Activated naive CD4-positive, alpha-beta T cell treated with anti-CD3 and anti-CD28 coated beads for 36 hours (primary cell): ENCODE measurements around the gene ZNF195. TPM values are rescaled to one million over a fixed set of nuclear protein-coding genes. Genes with fewer than 3 reads are reported as not detected.

Experiments
- CTCF ChIA-PET: fragments of 350-600 bp; sonication (Branson Sonifier 250); formaldehyde crosslinking; loops from one replicate; lab custom pipeline; 2021; ENCODE audit warnings: antibody characterized with exemption; lab: Charles Lee
- DNase-seq: peaks from one replicate; pipeline ENCODE4 v3.0.0-alpha.2; 2020
- H3K27ac Mint-ChIP-seq: one replicate; pipeline ENCODE4 v1.8.0; 2021; ENCODE audit warnings: mild to moderate bottlenecking, mixed read lengths
- H3K27me3 Mint-ChIP-seq: one replicate; pipeline ENCODE4 v1.8.0; 2021; ENCODE audit warnings: low read depth, mixed read lengths
- H3K36me3 Mint-ChIP-seq: one replicate; pipeline ENCODE4 v1.8.0; 2021; ENCODE audit warnings: low read depth, mixed read lengths
- H3K4me1 Mint-ChIP-seq: one replicate; pipeline ENCODE4 v1.8.0; 2021; ENCODE audit warnings: low read depth, mixed read lengths
- H3K4me3 Mint-ChIP-seq: one replicate; pipeline ENCODE4 v1.8.0; 2021; ENCODE audit warnings: mild to moderate bottlenecking, moderate library complexity, mixed read lengths
- H3K9me3 Mint-ChIP-seq: one replicate; pipeline ENCODE4 v1.8.0; 2021; ENCODE audit warnings: mixed read lengths
- intact Hi-C: fragments of 100-400 bp; cut with micrococcal nuclease; formaldehyde crosslinking; loops from one replicate; pipeline ENCODE4 v1.15.1; 2023
- total RNA-seq, 2 experiments: library from RNA; stranded (reverse); gene quantifications; one replicate each; pipeline ENCODE4 v1.2.3, GENCODE V29; 2021

The ZNF195 gene
- total RNA-seq, 2 experiments from 2014 or later = 26.7 to 29.2 TPM

DNA sequence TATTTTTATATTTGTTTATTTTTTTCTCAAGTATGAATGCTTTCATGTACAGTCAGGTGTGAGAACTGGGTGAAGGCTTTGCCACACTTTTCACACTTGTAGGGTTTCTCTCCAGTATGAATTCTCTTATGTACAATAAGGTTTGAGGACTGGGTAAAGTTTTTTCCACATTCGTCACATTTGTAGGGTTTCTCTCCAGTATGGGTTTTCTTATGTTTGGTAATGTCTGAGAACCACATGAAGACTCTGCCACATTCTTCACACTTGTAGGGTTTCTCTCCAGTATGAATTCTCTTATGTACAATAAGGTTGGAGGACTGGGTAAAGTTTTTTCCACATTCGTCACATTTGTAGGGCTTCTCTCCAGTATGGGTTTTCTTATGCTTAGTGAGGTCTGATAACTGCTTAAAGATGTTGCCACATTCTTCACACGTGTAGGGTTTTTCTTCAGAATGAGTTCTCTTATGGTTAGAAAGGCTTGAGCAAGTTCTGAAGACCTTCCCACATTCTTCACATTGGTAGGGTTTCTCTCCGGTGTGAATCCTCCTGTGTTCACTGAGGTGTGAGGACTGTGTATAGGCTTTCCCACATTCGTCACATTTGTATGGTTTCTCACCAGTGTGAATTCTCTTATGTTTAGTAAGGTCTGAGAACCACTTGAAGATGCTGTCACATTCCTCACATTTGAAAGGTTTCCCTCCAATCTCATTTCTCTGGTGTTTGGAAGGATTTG is 19.7 kb downstream of the ZNF195 start:
- no peak for DNase-seq
- intact Hi-C loops = loop anchor here (2.0 kb wide), 1 partner anchor 20 kb away; the partner anchor contains the start of gene ZNF195
- Mint-ChIP-seq H3K36me3 (peaks cover 77% of the 10 kb centered on the region), H3K9me3 (peaks cover 71% of the 10 kb centered on the region), H3K4me3 (no peak overlapping the region), H3K27me3 (no peaks in the 10 kb centered on the region), H3K27ac (no peak overlapping the region), H3K4me1 (no peaks in the 10 kb centered on the region)
- CTCF ChIA-PET = no interaction called here

DNA sequence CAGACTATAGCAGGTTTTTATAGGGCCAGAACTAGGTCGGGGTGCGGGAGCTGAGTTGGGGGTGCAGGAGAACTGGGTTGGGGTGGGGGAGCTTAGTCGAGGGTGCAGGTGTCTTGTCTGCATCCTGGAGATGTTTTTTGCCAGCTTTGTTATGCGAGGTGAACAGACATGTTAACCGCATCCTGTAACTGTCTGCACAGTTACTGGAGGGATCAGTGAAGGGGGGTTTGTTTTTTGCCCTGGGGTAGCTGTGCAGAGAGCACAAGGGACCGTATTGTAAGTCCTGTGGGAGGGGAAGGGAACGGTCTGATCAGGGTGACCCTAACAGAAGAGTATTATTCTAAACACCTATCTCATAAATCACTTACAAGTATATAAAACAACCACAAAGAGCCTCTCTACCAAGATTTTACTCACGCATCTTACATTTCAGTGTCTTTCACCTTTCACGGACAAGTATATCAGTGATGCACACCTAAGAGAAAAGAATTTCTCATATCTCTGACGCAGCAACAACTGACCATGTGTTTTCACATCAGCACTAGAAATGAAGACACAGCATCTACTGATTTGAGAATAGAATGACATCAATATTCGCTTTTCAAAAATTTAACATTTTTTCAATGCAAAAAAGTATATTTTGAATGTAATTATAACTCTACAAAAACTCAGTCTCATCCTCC is 20.8 kb downstream of the ZNF195 start:
- H3K4me3 Mint-ChIP-seq = no peak overlapping the region
- CTCF ChIA-PET = no interaction called here
- no peak for DNase-seq

DNA sequence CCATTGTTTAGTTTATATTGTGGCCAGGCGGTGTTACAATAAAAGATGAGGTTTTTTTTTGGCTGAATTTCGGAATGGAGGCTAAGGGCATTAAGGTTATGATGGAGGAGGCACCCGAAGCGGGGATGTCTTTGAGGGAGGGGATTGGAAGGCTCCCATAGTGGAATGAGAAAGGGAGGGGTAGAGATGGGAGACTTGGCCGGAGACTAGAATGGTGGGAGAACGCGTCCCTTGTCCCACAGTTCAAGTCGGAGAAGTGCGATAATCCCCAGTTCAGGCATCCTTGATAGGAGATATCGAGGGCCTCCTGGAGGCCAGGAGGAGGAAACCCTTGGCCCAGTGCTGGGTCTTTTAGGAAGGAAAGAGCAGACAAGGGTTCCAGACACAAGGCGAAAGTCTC is 21.6 kb downstream of the ZNF195 start:
- CTCF ChIA-PET = no interaction called here
- intact Hi-C loops = no loop called here
- Mint-ChIP-seq H3K27me3 (no peaks in the 10 kb centered on the region), H3K27ac (no peak overlapping the region), H3K4me1 (no peaks in the 10 kb centered on the region), H3K36me3 (peaks cover 58% of the 10 kb centered on the region), H3K9me3 (peaks cover 55% of the 10 kb centered on the region), H3K4me3 (no peak overlapping the region)
- DNase-seq = no peak

More for the DNA sequence above, 20.8 kb downstream of the ZNF195 start:
- no peaks in the 10 kb centered on the region for H3K27me3 Mint-ChIP-seq
- H3K9me3 Mint-ChIP-seq = peaks cover 62% of the 10 kb centered on the region
- intact Hi-C loops = loop anchor here (2.0 kb wide), 1 partner anchor 21 kb away; the partner anchor contains the start of gene ZNF195
- H3K4me1 Mint-ChIP-seq = no peaks in the 10 kb centered on the region
- H3K27ac Mint-ChIP-seq = no peak overlapping the region
- H3K36me3 Mint-ChIP-seq = peaks cover 66% of the 10 kb centered on the region

DNA sequence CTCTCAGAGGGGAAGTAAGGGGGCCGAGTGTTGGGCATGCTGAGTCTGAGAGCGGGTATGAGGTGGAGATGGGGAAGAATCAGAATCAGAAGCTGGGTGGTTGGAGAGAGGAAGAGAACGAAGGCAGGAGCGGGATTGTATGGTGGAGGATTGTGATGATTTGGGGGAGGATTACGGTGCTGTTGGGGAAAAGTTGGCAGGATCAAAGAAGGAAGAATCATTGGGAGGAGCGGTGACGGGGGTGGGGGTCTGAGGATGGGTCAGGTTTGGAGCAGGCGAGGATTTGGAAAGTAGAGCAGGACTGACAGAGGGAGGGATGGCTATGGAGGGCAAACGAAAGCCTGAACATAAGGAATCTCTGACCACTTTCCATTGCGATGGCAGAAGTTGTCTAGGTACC is 22.1 kb downstream of the ZNF195 start:
- Mint-ChIP-seq H3K27ac (no peak overlapping the region), H3K36me3 (peaks cover 56% of the 10 kb centered on the region), H3K27me3 (no peaks in the 10 kb centered on the region), H3K4me1 (no peaks in the 10 kb centered on the region), H3K4me3 (no peak overlapping the region), H3K9me3 (peaks cover 55% of the 10 kb centered on the region)
- intact Hi-C loops = no loop called here
- DNase-seq = no peak
- CTCF ChIA-PET = interaction anchor here (0.8 to 1.6 kb wide), 3 partner anchors 17 to 56 kb away, joined by 3 to 4 read pairs (median 4); no protein-coding TSS in a partner anchor

DNA sequence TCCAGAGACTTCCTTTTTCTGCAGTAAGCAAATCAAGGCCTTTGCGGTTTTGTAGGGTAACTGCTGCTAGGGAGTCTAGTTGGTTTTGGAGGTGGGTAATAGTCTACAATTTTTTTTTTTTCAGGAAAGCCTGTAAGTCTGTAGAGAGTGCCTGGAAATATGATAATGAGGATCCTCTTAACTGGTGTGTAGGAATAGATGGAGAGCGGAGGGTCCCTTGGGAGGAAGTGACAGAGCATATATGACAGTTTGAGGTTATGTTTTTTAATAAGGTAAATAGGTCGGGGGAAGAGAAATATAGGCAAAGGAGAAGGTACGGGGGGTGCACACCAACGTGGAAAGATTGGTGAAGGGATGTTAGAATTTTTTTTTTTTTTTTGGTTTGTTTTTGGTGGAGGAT is 25.9 kb downstream of the ZNF195 start:
- no peak overlapping the region for H3K4me3 Mint-ChIP-seq
- H3K27me3 Mint-ChIP-seq = no peaks in the 10 kb centered on the region
- H3K36me3 Mint-ChIP-seq = peaks cover 22% of the 10 kb centered on the region
- peaks cover 27% of the 10 kb centered on the region for H3K9me3 Mint-ChIP-seq
- intact Hi-C loops = no loop called here
- H3K27ac Mint-ChIP-seq = no peak overlapping the region
- no peaks in the 10 kb centered on the region for H3K4me1 Mint-ChIP-seq
- CTCF ChIA-PET = interaction anchor here (1.5 kb wide), 1 partner anchor 11 kb away, joined by 16 read pairs; no protein-coding TSS in a partner anchor
- no peak for DNase-seq

DNA sequence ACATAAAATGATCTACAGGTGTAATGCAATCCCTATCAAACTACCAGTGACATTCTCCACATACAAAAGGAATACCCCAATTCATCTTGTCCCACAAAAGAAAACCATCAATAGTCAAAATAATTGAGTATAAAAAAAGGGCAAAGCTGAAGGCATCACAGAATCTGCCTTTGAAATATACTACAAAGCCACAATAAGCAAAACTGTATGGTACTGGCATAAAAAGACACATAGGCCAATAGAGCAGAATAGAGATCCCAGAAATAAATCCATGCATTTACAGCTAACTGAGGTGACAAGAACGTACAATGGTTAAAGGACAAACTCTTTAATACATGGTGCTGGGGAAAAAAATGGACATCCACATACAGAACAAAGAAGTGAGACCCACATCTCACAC is 31.8 kb downstream of the ZNF195 start:
- intact Hi-C loops = no loop called here
- DNase-seq = no peak
- H3K27me3 Mint-ChIP-seq = peaks cover 3% of the 10 kb centered on the region
- CTCF ChIA-PET = interaction anchor here (1.1 to 1.2 kb wide), 2 partner anchors 33 to 62 kb away, joined by 3 read pairs; no protein-coding TSS in a partner anchor
- no peaks in the 10 kb centered on the region for H3K4me1 Mint-ChIP-seq
- H3K4me3 Mint-ChIP-seq = no peak overlapping the region
- H3K27ac Mint-ChIP-seq = no peak overlapping the region
- H3K9me3 Mint-ChIP-seq = peaks cover 14% of the 10 kb centered on the region
- peaks cover 12% of the 10 kb centered on the region for H3K36me3 Mint-ChIP-seq

DNA sequence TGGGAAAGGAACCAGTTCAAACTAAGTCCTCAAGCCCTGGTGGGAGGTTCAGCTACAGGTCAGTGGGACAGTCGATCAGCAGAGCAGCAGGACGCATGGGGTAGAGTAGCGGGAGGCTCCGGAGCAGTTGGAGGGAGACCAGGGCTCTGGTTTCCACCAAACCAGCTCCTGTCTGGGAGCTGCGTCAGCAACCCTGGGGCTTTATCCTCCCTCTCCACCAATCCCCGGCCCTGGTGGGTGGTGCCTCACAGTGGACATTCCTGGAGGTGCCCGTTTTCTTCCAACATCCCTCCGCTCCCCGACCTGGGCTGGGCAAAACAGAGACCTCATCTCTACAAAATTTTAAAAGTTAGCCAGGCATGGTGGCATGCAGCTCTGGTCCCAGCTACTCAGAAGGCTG is 32.4 kb downstream of the ZNF195 start:
- H3K9me3 Mint-ChIP-seq = peaks cover 14% of the 10 kb centered on the region
- peaks cover 12% of the 10 kb centered on the region for H3K36me3 Mint-ChIP-seq
- no peak overlapping the region for H3K27ac Mint-ChIP-seq
- no peaks in the 10 kb centered on the region for H3K4me1 Mint-ChIP-seq
- CTCF ChIA-PET = interaction anchor here (1.1 to 1.2 kb wide), 2 partner anchors 34 to 62 kb away, joined by 3 read pairs; no protein-coding TSS in a partner anchor
- H3K27me3 Mint-ChIP-seq = peaks cover 8% of the 10 kb centered on the region
- DNase-seq = no peak
- H3K4me3 Mint-ChIP-seq = no peak overlapping the region
- intact Hi-C loops = no loop called here

DNA sequence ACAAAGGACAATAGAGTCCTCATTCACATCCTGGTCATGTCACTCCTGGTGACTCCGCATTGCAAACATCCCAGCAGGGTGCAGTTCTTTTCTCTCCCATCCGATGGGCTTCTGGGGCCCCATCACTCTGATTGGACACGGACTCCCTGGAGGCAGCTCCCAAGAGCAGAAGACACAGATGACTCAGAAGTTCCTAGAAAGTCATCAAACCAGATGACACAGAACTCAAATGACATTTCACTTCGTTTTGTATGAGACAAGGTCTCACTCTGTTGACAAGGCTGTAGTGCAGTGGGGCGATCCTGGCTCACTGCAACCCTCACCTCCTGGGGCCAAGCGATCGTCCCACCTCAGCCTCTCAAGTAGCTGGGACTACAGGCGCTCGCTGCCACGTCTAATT is 33.2 kb downstream of the ZNF195 start:
- intact Hi-C loops = no loop called here
- Mint-ChIP-seq H3K36me3 (peaks cover 12% of the 10 kb centered on the region), H3K4me1 (no peaks in the 10 kb centered on the region), H3K27ac (no peak overlapping the region), H3K4me3 (no peak overlapping the region), H3K9me3 (peaks cover 14% of the 10 kb centered on the region), H3K27me3 (peaks cover 16% of the 10 kb centered on the region)
- CTCF ChIA-PET = interaction anchor here (1.1 kb wide), 1 partner anchor 63 kb away, joined by 3 read pairs; no protein-coding TSS in a partner anchor
- DNase-seq = no peak

DNA sequence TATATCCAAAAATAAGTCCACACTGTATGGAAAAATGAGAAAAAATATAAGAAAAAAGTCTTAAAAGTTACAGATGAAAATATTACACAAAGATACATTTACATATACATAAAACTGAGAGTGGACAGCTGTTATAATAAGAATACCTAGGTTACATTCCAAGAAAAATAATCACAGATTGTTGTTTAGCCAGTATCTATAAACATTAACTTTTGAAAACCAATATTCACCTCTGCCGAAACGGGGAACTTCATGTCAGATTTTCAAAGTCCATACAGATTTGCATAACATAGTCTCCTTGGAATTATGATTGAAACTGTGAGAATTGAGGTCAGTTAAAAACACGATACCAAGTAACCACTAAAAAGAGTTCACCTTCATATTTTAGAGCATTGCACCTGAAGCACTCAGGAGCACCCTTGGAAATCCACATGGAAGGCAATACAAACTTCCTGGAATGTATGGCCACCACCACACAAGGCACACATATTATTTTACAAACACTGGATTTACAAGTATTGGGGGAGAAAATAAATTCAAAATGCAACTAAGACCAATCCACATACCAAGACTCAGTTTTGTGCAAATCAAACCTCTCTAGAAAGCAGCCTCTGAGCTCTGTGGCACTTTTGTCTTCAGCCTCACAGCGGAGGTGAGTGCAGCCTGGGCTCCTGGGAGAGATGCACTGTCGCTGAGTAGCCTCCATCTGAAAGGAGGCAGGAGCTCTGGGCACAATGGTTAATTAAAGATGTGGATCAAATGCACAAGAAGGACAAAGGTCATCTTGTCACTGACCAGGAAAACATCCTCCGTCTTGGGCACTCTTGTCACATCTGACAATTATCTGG is 34.4 kb downstream of the ZNF195 start:
- H3K4me3 Mint-ChIP-seq = no peak overlapping the region
- peaks cover 10% of the 10 kb centered on the region for H3K9me3 Mint-ChIP-seq
- H3K4me1 Mint-ChIP-seq = no peaks in the 10 kb centered on the region
- no peak overlapping the region for H3K27ac Mint-ChIP-seq
- no peak for DNase-seq
- intact Hi-C loops = no loop called here
- H3K27me3 Mint-ChIP-seq = peaks cover 25% of the 10 kb centered on the region
- CTCF ChIA-PET = no interaction called here
- H3K36me3 Mint-ChIP-seq = peaks cover 10% of the 10 kb centered on the region

DNA sequence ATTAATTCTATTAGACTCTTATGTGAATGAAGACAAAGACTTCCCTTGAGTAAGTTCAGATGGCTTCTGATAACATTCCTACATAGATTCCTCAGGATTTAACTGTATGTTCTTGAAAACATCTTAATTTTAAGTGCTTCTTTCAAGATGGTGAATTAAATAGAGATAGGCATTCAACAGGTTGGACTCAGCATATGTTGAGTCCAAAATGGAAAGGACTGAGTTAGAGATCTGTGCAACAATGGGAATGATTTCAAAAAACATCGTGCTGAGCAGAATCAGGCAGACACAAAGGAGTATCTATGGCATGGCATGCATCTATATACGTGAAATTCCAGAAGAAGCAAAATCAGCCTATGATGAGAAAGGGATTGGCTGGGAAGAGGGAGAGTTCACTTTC is 36.2 kb downstream of the ZNF195 start:
- CTCF ChIA-PET = interaction anchor here (1.6 to 3.4 kb wide), 3 partner anchors 10 to 67 kb away, joined by 14 to 77 read pairs (median 16); partner anchors contain the start of gene ZNF195
- Mint-ChIP-seq H3K9me3 (peaks cover 8% of the 10 kb centered on the region), H3K36me3 (peaks cover 7% of the 10 kb centered on the region), H3K4me1 (no peaks in the 10 kb centered on the region), H3K27me3 (peaks cover 38% of the 10 kb centered on the region), H3K4me3 (no peak overlapping the region), H3K27ac (no peak overlapping the region)
- intact Hi-C loops = no loop called here
- DNase-seq = no peak

DNA sequence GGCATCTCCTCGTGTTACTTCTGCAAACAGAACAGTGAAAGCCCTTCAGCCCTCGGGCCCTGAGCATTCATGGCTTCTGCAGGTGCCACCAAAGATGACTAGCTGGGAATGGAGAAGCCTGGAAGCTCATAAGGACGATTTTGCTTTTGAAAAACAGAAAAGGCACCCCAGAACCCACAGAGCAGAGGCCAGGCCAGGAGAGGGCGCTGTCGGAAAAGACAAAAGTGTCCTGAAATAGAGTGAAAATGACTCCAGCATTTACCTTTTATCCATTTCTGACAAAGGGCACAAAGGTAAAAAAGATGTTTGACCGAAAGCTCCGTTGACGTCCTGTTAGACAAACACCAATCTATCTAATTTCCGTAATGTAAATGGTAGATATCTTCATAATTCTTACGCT is 37.6 kb downstream of the ZNF195 start:
- CTCF ChIA-PET = interaction anchor here (0.6 to 3.4 kb wide), 9 partner anchors 11 to 340 kb away, joined by 3 to 77 read pairs (median 5); partner anchors contain the start of gene ZNF195
- intact Hi-C loops = no loop called here
- DNase-seq = peak; percentile 86
- H3K27me3 Mint-ChIP-seq = peaks cover 40% of the 10 kb centered on the region
- H3K4me1 Mint-ChIP-seq = no peaks in the 10 kb centered on the region
- H3K36me3 Mint-ChIP-seq = peaks cover 2% of the 10 kb centered on the region
- H3K9me3 Mint-ChIP-seq = peaks cover 3% of the 10 kb centered on the region
- H3K27ac Mint-ChIP-seq = no peak overlapping the region
- H3K4me3 Mint-ChIP-seq = no peak overlapping the region

DNA sequence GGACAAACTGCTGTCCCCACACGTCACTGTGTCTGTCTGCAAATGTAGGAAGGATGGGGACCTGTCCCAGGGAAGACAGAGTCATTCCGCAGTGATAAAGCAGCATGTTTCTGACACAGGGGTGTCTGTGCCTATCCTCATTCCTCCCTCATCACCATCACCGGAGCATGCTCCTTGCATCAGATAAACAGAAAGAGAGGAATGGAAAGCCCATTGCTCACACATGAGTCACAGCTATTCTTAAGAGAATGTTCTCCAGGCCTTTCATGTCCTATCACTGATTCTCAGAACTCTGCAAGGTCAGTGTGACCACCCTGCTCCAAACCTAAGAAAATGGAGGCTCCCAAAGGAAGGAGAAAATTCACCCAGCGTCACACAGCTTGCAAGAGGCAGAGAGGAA is 38.9 kb downstream of the ZNF195 start:
- no peaks in the 10 kb centered on the region for H3K9me3 Mint-ChIP-seq
- H3K4me1 Mint-ChIP-seq = no peaks in the 10 kb centered on the region
- no peaks in the 10 kb centered on the region for H3K36me3 Mint-ChIP-seq
- no peak for DNase-seq
- no peak overlapping the region for H3K4me3 Mint-ChIP-seq
- intact Hi-C loops = no loop called here
- CTCF ChIA-PET = interaction anchor here (1.4 to 3.4 kb wide), 3 partner anchors 16 to 69 kb away, joined by 4 to 77 read pairs (median 14); partner anchors contain the start of gene ZNF195
- peaks cover 40% of the 10 kb centered on the region for H3K27me3 Mint-ChIP-seq
- H3K27ac Mint-ChIP-seq = no peak overlapping the region
